Measurements from ENCODE around the gene FMNL1.

GRCh38 chr17:45286286-45286685 is 64.6 kb downstream of the FMNL1 start:
- TF ChIP-seq, protein P1, sequence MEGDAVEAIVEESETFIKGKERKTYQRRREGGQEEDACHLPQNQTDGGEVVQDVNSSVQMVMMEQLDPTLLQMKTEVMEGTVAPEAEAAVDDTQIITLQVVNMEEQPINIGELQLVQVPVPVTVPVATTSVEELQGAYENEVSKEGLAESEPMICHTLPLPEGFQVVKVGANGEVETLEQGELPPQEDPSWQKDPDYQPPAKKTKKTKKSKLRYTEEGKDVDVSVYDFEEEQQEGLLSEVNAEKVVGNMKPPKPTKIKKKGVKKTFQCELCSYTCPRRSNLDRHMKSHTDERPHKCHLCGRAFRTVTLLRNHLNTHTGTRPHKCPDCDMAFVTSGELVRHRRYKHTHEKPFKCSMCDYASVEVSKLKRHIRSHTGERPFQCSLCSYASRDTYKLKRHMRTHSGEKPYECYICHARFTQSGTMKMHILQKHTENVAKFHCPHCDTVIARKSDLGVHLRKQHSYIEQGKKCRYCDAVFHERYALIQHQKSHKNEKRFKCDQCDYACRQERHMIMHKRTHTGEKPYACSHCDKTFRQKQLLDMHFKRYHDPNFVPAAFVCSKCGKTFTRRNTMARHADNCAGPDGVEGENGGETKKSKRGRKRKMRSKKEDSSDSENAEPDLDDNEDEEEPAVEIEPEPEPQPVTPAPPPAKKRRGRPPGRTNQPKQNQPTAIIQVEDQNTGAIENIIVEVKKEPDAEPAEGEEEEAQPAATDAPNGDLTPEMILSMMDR (IDR thresholded peaks at IDR 0.05; ENCODE audit: borderline replicate concordance, extremely low read depth, low read length, poor library complexity, severe bottlenecking), result no peak
- TF ChIP-seq EZH2 (IDR thresholded peaks at IDR 0.05; ENCODE audit: borderline replicate concordance, low read depth, low read length, severe bottlenecking), result no peak
